WERI-Rb-1 (cell line): ENCODE results near the gene LGR6.

Experiments
- DNase-seq: peaks from one replicate; pipeline ENCODE4 v3.0.0-alpha.2; 2020
- H3K27ac ChIP-seq: fragments of 250-450 bp; sonication (Bioruptor Pico); 2 replicates; pipeline ENCODE4 v1.5.1; 2020; ENCODE audit warnings: mild to moderate bottlenecking, moderate library complexity
- H3K27me3 ChIP-seq: fragments of 250-450 bp; sonication (Bioruptor Pico); 2 replicates; pipeline ENCODE4 v1.5.1; 2021; ENCODE audit warnings: mild to moderate bottlenecking, low read depth, moderate library complexity; ENCODE audit not compliant: insufficient read depth, severe bottlenecking
- H3K36me3 ChIP-seq: fragments of 250-450 bp; sonication (Bioruptor Pico); 2 replicates; pipeline ENCODE4 v1.5.1; 2020; ENCODE audit warnings: mild to moderate bottlenecking, moderate library complexity
- H3K4me3 ChIP-seq: 2 replicates; pipeline ENCODE4 v1.5.1; 2011; ENCODE audit warnings: low read depth, mild to moderate bottlenecking, control low read depth, low read length
- H3K9me3 ChIP-seq: fragments of 250-450 bp; sonication (Bioruptor Pico); 2 replicates; pipeline ENCODE4 v1.5.1; 2021; ENCODE audit warnings: mild to moderate bottlenecking, moderate library complexity; ENCODE audit not compliant: severe bottlenecking
- CTCF ChIP-seq: IDR thresholded peaks from 2 replicates; pipeline ENCODE4 v1.5.1; 2011; ENCODE audit warnings: low read depth, mild to moderate bottlenecking, control low read depth, inconsistent platforms, low read length

The LGR6 gene

GRCh38 chr1:202263628-202264027 lies 70.0 kb downstream of the LGR6 start:
- Histone ChIP-seq H3K27ac (no peak overlapping the region), H3K27me3 (no peaks in the 10 kb centered on the region), H3K36me3 (no peaks in the 10 kb centered on the region), H3K4me3 (no peak overlapping the region), H3K9me3 (peaks cover 20% of the 10 kb centered on the region)
- TF ChIP-seq CTCF: no peak
- no peak for DNase-seq

GRCh38 chr1:202264300-202264699 lies 70.7 kb downstream of the LGR6 start:
- H3K9me3 ChIP-seq: peaks cover 20% of the 10 kb centered on the region
- peak; percentile 5 for DNase-seq
- no peak overlapping the region for H3K27ac ChIP-seq
- no peaks in the 10 kb centered on the region for H3K27me3 ChIP-seq
- H3K4me3 ChIP-seq: no peak overlapping the region
- no peaks in the 10 kb centered on the region for H3K36me3 ChIP-seq
- no peak for TF ChIP-seq CTCF

- peak; percentile 12 for DNase-seq
- H3K27ac ChIP-seq: no peak overlapping the region
- H3K36me3 ChIP-seq: no peaks in the 10 kb centered on the region
- no peaks in the 10 kb centered on the region for H3K27me3 ChIP-seq
- H3K4me3 ChIP-seq: no peak overlapping the region
- no peak for TF ChIP-seq CTCF
- peaks cover 20% of the 10 kb centered on the region for H3K9me3 ChIP-seq
Measured at GRCh38 chr1:202264726-202265125, 71.1 kb downstream of the LGR6 start.

- no peak for TF ChIP-seq CTCF
- H3K4me3 ChIP-seq: no peak overlapping the region
- H3K27me3 ChIP-seq: no peaks in the 10 kb centered on the region
- no peaks in the 10 kb centered on the region for H3K36me3 ChIP-seq
- peak; percentile 6 for DNase-seq
- peaks cover 20% of the 10 kb centered on the region for H3K9me3 ChIP-seq
- no peak overlapping the region for H3K27ac ChIP-seq
Measured at GRCh38 chr1:202266061-202266765, 72.6 kb downstream of the LGR6 start.

GRCh38 chr1:202268032-202268431 lies 74.4 kb downstream of the LGR6 start:
- 0 out of 2 replicates have a peak, but pooled peaks have one; percentile 3 for TF ChIP-seq CTCF
- peaks cover 10% of the 10 kb centered on the region for H3K9me3 ChIP-seq
- peak; percentile 16 for DNase-seq
- no peaks in the 10 kb centered on the region for H3K27me3 ChIP-seq
- no peak overlapping the region for H3K4me3 ChIP-seq
- no peak overlapping the region for H3K27ac ChIP-seq
- no peaks in the 10 kb centered on the region for H3K36me3 ChIP-seq

GRCh38 chr1:202268817-202269216 lies 75.2 kb downstream of the LGR6 start:
- Histone ChIP-seq H3K36me3 (no peaks in the 10 kb centered on the region), H3K27me3 (no peaks in the 10 kb centered on the region)
- no peak for TF ChIP-seq CTCF

More at GRCh38 chr1:202268817-202269216, 75.2 kb downstream of the LGR6 start:
- Histone ChIP-seq H3K9me3 (peaks cover 10% of the 10 kb centered on the region), H3K4me3 (no peak overlapping the region), H3K27ac (peak overlapping the region; percentile 92)
- DNase-seq: no peak
